22Rv1 (cell line): ENCODE results near the gene CCND1.

Source experiments
- ZFX ChIP-seq: fragments of 450-650 bp; IDR thresholded peaks from 2 replicates; pipeline ENCODE4 v1.6.1; 2017; ENCODE audit warnings: antibody characterized with exemption, borderline replicate concordance
- TF ChIP-seq, protein P1 (sequence below): fragments of 450-650 bp; IDR thresholded peaks from 2 replicates; pipeline ENCODE4 v1.5.1; 2017; ENCODE audit warnings: mild to moderate bottlenecking

GRCh38 chr11:69660001-69660500 is 19.1 kb downstream of the CCND1 start:
- TF ChIP-seq, protein P1, sequence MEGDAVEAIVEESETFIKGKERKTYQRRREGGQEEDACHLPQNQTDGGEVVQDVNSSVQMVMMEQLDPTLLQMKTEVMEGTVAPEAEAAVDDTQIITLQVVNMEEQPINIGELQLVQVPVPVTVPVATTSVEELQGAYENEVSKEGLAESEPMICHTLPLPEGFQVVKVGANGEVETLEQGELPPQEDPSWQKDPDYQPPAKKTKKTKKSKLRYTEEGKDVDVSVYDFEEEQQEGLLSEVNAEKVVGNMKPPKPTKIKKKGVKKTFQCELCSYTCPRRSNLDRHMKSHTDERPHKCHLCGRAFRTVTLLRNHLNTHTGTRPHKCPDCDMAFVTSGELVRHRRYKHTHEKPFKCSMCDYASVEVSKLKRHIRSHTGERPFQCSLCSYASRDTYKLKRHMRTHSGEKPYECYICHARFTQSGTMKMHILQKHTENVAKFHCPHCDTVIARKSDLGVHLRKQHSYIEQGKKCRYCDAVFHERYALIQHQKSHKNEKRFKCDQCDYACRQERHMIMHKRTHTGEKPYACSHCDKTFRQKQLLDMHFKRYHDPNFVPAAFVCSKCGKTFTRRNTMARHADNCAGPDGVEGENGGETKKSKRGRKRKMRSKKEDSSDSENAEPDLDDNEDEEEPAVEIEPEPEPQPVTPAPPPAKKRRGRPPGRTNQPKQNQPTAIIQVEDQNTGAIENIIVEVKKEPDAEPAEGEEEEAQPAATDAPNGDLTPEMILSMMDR = no peak
- TF ChIP-seq ZFX = no peak
